ENCODE data around the gene VPS50.

The VPS50 gene

GRCh38 chr7:93231799-93232672, at the start of gene VPS50:
VPS50 (plus strand) TSS chr7:93232366; CDS start chr7:93232468, 102 bp downstream.
- DNase-seq (ENCODE audit: low read depth, low spot score) = peak; percentile 89
- Histone ChIP-seq H3K27me3 (ENCODE audit: control insufficient read depth, insufficient read depth, low read length) (no peaks in the 10 kb centered on the region), H3K9me3 (ENCODE audit: control insufficient read depth, insufficient read depth, low read length) (no peaks in the 10 kb centered on the region), H3K36me3 (ENCODE audit: control insufficient read depth, insufficient read depth, low read length) (no peaks in the 10 kb centered on the region), H3K27ac (ENCODE audit: low read length) (no peak within 1 kb of the TSS), H3K4me3 (ENCODE audit: low read length) (peak within 1 kb of the TSS; percentile 87), H3K4me1 (ENCODE audit: control insufficient read depth, insufficient read depth, low read length) (no peaks in the 10 kb centered on the region)
- WGBS (ENCODE audit: insufficient coverage, insufficient read length) = no CpG with 5 or more reads among the region's 40 CpGs

GRCh38 chr7:93185303-93186027, 46.7 kb upstream of the VPS50 start:
- Histone ChIP-seq H3K27ac (ENCODE audit: low read length) (no peak overlapping the region), H3K36me3 (ENCODE audit: control insufficient read depth, insufficient read depth, low read length) (no peaks in the 10 kb centered on the region), H3K9me3 (ENCODE audit: control insufficient read depth, insufficient read depth, low read length) (no peaks in the 10 kb centered on the region), H3K4me3 (ENCODE audit: low read length) (no peak overlapping the region), H3K4me1 (ENCODE audit: control insufficient read depth, insufficient read depth, low read length) (no peaks in the 10 kb centered on the region), H3K27me3 (ENCODE audit: control insufficient read depth, insufficient read depth, low read length) (no peaks in the 10 kb centered on the region)
- DNase-seq (ENCODE audit: low read depth, low spot score) = no peak
- WGBS (ENCODE audit: insufficient coverage, insufficient read length) = no CpG with 5 or more reads among the region's 1 CpG

GRCh38 chr7:93188870-93189634, 43.1 kb upstream of the VPS50 start:
- WGBS (ENCODE audit: insufficient coverage, insufficient read length) = no CpG with 5 or more reads among the region's 6 CpGs

GRCh38 chr7:93194386-93194785, 37.8 kb upstream of the VPS50 start:
- Histone ChIP-seq H3K9me3 (ENCODE audit: control insufficient read depth, insufficient read depth, low read length) (no peaks in the 10 kb centered on the region), H3K4me1 (ENCODE audit: control insufficient read depth, insufficient read depth, low read length) (no peaks in the 10 kb centered on the region), H3K4me3 (ENCODE audit: low read length) (no peak overlapping the region), H3K27me3 (ENCODE audit: control insufficient read depth, insufficient read depth, low read length) (0 out of 2 replicates have a peak, but pooled peaks cover 1% of the 10 kb centered on the region), H3K36me3 (ENCODE audit: control insufficient read depth, insufficient read depth, low read length) (no peaks in the 10 kb centered on the region), H3K27ac (ENCODE audit: low read length) (no peak overlapping the region)
- WGBS (ENCODE audit: insufficient coverage, insufficient read length) = no CpG with 5 or more reads among the region's 3 CpGs
- no peak for DNase-seq (ENCODE audit: low read depth, low spot score)

More at GRCh38 chr7:93188870-93189634, 43.1 kb upstream of the VPS50 start:
- Histone ChIP-seq H3K4me3 (ENCODE audit: low read length) (no peak overlapping the region), H3K36me3 (ENCODE audit: control insufficient read depth, insufficient read depth, low read length) (no peaks in the 10 kb centered on the region), H3K27ac (ENCODE audit: low read length) (no peak overlapping the region), H3K4me1 (ENCODE audit: control insufficient read depth, insufficient read depth, low read length) (no peaks in the 10 kb centered on the region), H3K9me3 (ENCODE audit: control insufficient read depth, insufficient read depth, low read length) (no peaks in the 10 kb centered on the region), H3K27me3 (ENCODE audit: control insufficient read depth, insufficient read depth, low read length) (no peaks in the 10 kb centered on the region)
- DNase-seq (ENCODE audit: low read depth, low spot score) = no peak

- Histone ChIP-seq H3K27me3 (ENCODE audit: control insufficient read depth, insufficient read depth, low read length) (0 out of 2 replicates have a peak, but pooled peaks cover 1% of the 10 kb centered on the region), H3K9me3 (ENCODE audit: control insufficient read depth, insufficient read depth, low read length) (no peaks in the 10 kb centered on the region), H3K27ac (ENCODE audit: low read length) (no peak overlapping the region), H3K4me3 (ENCODE audit: low read length) (no peak overlapping the region), H3K4me1 (ENCODE audit: control insufficient read depth, insufficient read depth, low read length) (no peaks in the 10 kb centered on the region), H3K36me3 (ENCODE audit: control insufficient read depth, insufficient read depth, low read length) (no peaks in the 10 kb centered on the region)
- no peak for DNase-seq (ENCODE audit: low read depth, low spot score)
- WGBS (ENCODE audit: insufficient coverage, insufficient read length) = no CpG with 5 or more reads among the region's 2 CpGs
These were observed 35.8 kb upstream of the VPS50 start for GRCh38 chr7:93196336-93196735.

- H3K27me3 ChIP-seq (ENCODE audit: control insufficient read depth, insufficient read depth, low read length) = 0 out of 2 replicates have a peak, but pooled peaks cover 1% of the 10 kb centered on the region
- DNase-seq (ENCODE audit: low read depth, low spot score) = no peak
These were observed 33.7 kb upstream of the VPS50 start for GRCh38 chr7:93198472-93198871.

GRCh38 chr7:93202594-93203250, 29.4 kb upstream of the VPS50 start:
- Histone ChIP-seq H3K36me3 (ENCODE audit: control insufficient read depth, insufficient read depth, low read length) (no peaks in the 10 kb centered on the region), H3K9me3 (ENCODE audit: control insufficient read depth, insufficient read depth, low read length) (no peaks in the 10 kb centered on the region), H3K4me1 (ENCODE audit: control insufficient read depth, insufficient read depth, low read length) (no peaks in the 10 kb centered on the region), H3K4me3 (ENCODE audit: low read length) (no peak overlapping the region), H3K27ac (ENCODE audit: low read length) (no peak overlapping the region), H3K27me3 (ENCODE audit: control insufficient read depth, insufficient read depth, low read length) (no peaks in the 10 kb centered on the region)
- no CpG with 5 or more reads among the region's 5 CpGs for WGBS (ENCODE audit: insufficient coverage, insufficient read length)
- DNase-seq (ENCODE audit: low read depth, low spot score) = no peak

More at GRCh38 chr7:93198472-93198871, 33.7 kb upstream of the VPS50 start:
- no peak overlapping the region for H3K4me3 ChIP-seq (ENCODE audit: low read length)
- no peaks in the 10 kb centered on the region for H3K4me1 ChIP-seq (ENCODE audit: control insufficient read depth, insufficient read depth, low read length)
- no peaks in the 10 kb centered on the region for H3K9me3 ChIP-seq (ENCODE audit: control insufficient read depth, insufficient read depth, low read length)
- no peak overlapping the region for H3K27ac ChIP-seq (ENCODE audit: low read length)
- H3K36me3 ChIP-seq (ENCODE audit: control insufficient read depth, insufficient read depth, low read length) = no peaks in the 10 kb centered on the region

GRCh38 chr7:93203496-93203895, 28.7 kb upstream of the VPS50 start:
- no peaks in the 10 kb centered on the region for H3K27me3 ChIP-seq (ENCODE audit: control insufficient read depth, insufficient read depth, low read length)
- H3K4me1 ChIP-seq (ENCODE audit: control insufficient read depth, insufficient read depth, low read length) = no peaks in the 10 kb centered on the region
- H3K36me3 ChIP-seq (ENCODE audit: control insufficient read depth, insufficient read depth, low read length) = no peaks in the 10 kb centered on the region
- no peak overlapping the region for H3K27ac ChIP-seq (ENCODE audit: low read length)
- no peaks in the 10 kb centered on the region for H3K9me3 ChIP-seq (ENCODE audit: control insufficient read depth, insufficient read depth, low read length)
- no CpG with 5 or more reads among the region's 3 CpGs for WGBS (ENCODE audit: insufficient coverage, insufficient read length)
- H3K4me3 ChIP-seq (ENCODE audit: low read length) = no peak overlapping the region
- no peak for DNase-seq (ENCODE audit: low read depth, low spot score)

- no peaks in the 10 kb centered on the region for H3K9me3 ChIP-seq (ENCODE audit: control insufficient read depth, insufficient read depth, low read length)
- H3K27me3 ChIP-seq (ENCODE audit: control insufficient read depth, insufficient read depth, low read length) = no peaks in the 10 kb centered on the region
- WGBS (ENCODE audit: insufficient coverage, insufficient read length) = no CpG with 5 or more reads among the region's 2 CpGs
- H3K36me3 ChIP-seq (ENCODE audit: control insufficient read depth, insufficient read depth, low read length) = no peaks in the 10 kb centered on the region
- H3K4me3 ChIP-seq (ENCODE audit: low read length) = no peak overlapping the region
- H3K4me1 ChIP-seq (ENCODE audit: control insufficient read depth, insufficient read depth, low read length) = no peaks in the 10 kb centered on the region
- no peak overlapping the region for H3K27ac ChIP-seq (ENCODE audit: low read length)
- DNase-seq (ENCODE audit: low read depth, low spot score) = no peak
These were observed 27.1 kb upstream of the VPS50 start for GRCh38 chr7:93205046-93205445.

Measured in iPS DF 6.9 (cell line).